ENCODE data around the gene SUN2.
A peak's percentile ranks its signal among the peaks of the same experiment; 100 is the strongest.

The SUN2 gene

GRCh38 chr22:38734421-38735100, 21.2 kb downstream of the SUN2 start:
- DNase-seq: no peak

GRCh38 chr22:38733724-38734381, 21.9 kb downstream of the SUN2 start:
- DNase-seq: no peak

GRCh38 chr22:38733329-38733723, 22.5 kb downstream of the SUN2 start:
- DNase-seq: no peak

- DNase-seq: no peak
Observed at GRCh38 chr22:38732251-38732815, 23.5 kb downstream of the SUN2 start.

- no peak for DNase-seq
Observed at GRCh38 chr22:38731703-38732161, 24.1 kb downstream of the SUN2 start.

DNA sequence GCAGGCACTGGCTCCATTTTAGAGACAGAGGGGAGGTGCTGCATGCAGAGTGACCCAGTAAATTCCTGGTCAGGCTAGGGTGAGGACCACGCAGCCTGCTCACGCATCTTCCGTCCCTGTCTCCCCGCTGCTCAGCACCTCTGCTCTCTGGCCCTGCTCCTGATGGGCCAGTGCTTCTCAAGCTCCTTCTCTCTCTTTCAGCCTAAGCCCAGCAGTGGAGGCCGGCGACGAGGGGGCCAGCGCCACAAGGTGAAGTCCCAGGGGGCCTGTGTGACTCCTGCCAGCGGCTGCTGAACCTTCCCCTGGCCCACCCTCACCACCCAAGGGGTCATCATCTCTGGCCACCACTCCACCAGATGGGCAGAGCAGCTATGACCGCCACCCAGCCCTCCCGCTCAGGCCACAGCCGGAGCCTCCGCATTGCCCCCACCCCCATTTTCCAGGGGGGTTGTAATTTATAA, 25.4 kb downstream of the SUN2 start:
- no peak for DNase-seq

DNA sequence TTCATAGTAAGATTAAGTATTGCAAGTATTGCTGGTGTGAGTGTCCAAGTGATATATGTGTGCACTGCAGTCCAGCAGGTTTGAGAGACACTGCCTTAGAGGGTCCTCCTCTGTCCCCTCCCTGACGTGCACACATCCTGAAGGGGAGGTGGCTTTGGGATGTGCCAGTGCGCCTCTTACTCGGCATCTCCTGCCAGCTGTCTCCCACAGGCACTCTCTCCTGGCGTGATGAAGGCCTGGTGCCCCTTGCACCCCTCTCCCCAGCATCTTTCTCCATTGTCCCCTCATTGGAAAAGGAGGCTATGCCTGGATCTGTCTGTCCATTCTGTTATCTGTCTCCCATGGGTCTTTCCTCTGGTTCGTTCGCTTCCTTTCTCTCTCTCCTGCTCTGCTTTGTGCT, 25.9 kb downstream of the SUN2 start:
- DNase-seq: no peak

- DNase-seq: no peak
Observed at GRCh38 chr22:38728871-38729796, 26.7 kb downstream of the SUN2 start.

GRCh38 chr22:38727530-38728451, 28.0 kb downstream of the SUN2 start:
- DNase-seq: no peak

DNA sequence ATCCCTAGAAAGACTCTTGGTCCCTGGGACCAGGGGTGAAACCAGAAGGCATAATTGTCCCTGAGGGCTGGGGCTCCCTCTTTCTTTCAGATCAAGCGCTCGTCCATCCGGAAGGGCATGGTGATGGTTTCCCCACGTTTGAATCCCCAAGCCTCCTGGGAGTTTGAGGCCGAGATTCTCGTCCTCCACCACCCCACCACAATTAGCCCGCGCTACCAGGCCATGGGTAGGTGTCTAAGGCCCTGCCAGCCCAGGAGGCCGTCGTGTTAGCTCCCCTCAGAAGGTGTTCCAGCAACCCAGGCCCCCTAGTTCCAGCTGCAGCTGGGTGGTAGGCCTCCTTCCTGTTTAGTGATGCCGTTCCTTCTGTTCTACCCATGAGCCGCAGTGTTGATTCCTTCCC, 28.7 kb downstream of the SUN2 start:
- DNase-seq: no peak

- no peak for DNase-seq
Observed at GRCh38 chr22:38725900-38726655, 29.7 kb downstream of the SUN2 start.

DNA sequence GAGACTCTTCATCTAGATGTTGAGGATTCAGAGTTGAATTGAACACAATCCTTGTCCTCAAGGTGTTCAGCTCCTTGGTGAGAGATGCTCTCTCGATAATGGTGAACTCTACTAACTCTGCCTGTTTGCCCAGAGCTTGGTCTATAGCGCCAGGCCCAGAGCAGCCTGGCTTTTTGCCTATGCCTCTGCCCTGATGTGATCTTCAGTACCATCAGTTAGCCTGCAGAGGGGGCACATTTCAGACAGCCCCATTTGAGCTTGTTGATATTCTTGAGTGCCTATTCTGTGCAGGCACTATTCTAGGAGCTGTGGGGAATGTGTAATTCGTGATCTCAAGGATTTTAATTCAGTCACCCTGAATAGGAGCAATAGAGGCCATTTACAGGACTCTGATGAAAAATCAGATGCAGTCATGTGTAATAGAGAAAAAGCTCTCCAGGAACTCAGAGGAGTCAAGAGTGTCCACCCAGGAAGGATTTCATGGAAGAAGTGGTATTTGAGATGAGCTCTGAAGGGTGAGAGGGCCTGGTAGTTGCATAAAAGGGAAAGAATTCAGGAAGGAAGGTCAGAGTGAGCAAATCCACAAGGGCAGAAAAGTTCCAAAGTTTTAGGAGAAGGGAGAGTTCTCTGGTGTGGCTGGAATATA, 30.7 kb downstream of the SUN2 start:
- DNase-seq: peak; percentile 44

GRCh38 chr22:38724176-38724575, 31.6 kb downstream of the SUN2 start:
- DNase-seq: no peak

DNA sequence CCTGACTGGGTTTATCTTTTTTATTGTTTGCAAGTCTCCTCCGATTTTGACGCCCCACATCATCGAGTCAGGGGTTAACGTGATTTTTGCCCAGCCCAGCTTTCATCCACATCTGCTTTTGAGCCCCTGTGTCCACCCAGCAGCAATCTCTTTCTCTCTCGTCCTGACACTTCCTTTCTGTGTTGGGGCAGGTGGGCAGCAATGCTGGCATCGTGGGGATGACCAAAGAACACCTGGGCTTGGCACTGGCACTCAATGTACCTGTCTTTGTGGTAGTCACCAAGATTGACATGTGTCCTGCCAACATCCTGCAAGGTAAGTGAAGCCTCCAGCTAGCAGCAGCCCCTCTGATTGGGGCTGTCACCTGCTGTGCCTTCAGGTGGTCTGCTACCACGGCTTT, 34.2 kb downstream of the SUN2 start:
- DNase-seq: no peak

- DNase-seq: no peak
Observed at GRCh38 chr22:38720350-38720749, 35.4 kb downstream of the SUN2 start.

DNA sequence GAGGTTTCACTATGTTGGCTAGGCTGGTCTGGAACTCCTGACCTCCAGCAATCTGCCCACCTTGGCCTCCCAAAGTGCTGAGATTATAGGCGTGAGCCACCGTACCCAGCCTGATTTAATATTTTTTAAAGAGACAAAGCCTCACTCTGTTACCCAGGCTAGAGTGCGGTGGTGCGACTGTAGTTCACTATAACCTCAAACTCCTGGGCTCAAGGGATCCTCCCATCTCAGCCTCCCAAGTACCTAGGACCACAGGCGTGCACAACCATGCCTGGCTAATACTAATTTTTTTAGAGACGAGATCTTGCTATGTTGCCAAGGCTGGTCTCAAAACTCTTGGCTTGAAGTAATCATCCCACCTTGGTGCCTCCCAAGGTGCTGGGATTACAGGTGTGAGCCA, 36.6 kb downstream of the SUN2 start:
- DNase-seq: no peak

- peak; percentile 91 for DNase-seq
Observed at GRCh38 chr22:38718414-38718813, 37.4 kb downstream of the SUN2 start.

GRCh38 chr22:38717244-38717643, 38.6 kb downstream of the SUN2 start:
- DNase-seq: no peak

- DNase-seq: no peak
Observed at GRCh38 chr22:38716826-38717225, 39.0 kb downstream of the SUN2 start.

- no peak for DNase-seq
Observed at GRCh38 chr22:38716271-38716670, 39.5 kb downstream of the SUN2 start.

- no peak for DNase-seq
Observed at GRCh38 chr22:38715852-38716251, 39.9 kb downstream of the SUN2 start.
